GM12873 (cell line): ENCODE measurements around the gene SLC9A2.

Experiments used
- TF ChIP-seq, protein P1 (sequence below): IDR thresholded peaks from 2 replicates; pipeline ENCODE4 v1.5.1; 2012; ENCODE audit warnings: low read depth, mild to moderate bottlenecking, moderate library complexity, low read length, control low read depth; ENCODE audit not compliant: insufficient read depth; ENCODE audit errors: missing control alignments

The SLC9A2 gene

DNA sequence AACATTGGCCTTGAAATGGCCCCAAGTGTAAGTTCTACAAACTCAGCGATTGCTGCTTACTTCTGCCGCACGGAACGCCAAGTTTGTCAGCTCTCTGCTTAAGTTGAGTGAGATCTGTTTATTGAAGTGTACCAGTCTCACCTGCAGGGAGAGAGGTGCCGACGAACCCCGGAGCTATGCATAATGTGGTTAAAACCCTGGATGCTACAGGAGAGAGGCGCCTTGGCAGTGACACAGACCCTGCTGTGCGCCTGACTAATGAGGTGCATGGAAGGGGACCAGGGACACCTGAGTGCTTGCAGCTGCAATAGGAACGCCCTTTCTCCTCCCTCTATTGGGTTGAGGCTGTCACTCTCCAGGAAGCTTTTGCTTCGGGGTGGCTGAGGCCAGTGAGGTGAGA is 979 bp downstream of the SLC9A2 start:
- TF ChIP-seq, protein P1, sequence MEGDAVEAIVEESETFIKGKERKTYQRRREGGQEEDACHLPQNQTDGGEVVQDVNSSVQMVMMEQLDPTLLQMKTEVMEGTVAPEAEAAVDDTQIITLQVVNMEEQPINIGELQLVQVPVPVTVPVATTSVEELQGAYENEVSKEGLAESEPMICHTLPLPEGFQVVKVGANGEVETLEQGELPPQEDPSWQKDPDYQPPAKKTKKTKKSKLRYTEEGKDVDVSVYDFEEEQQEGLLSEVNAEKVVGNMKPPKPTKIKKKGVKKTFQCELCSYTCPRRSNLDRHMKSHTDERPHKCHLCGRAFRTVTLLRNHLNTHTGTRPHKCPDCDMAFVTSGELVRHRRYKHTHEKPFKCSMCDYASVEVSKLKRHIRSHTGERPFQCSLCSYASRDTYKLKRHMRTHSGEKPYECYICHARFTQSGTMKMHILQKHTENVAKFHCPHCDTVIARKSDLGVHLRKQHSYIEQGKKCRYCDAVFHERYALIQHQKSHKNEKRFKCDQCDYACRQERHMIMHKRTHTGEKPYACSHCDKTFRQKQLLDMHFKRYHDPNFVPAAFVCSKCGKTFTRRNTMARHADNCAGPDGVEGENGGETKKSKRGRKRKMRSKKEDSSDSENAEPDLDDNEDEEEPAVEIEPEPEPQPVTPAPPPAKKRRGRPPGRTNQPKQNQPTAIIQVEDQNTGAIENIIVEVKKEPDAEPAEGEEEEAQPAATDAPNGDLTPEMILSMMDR = no peak

DNA sequence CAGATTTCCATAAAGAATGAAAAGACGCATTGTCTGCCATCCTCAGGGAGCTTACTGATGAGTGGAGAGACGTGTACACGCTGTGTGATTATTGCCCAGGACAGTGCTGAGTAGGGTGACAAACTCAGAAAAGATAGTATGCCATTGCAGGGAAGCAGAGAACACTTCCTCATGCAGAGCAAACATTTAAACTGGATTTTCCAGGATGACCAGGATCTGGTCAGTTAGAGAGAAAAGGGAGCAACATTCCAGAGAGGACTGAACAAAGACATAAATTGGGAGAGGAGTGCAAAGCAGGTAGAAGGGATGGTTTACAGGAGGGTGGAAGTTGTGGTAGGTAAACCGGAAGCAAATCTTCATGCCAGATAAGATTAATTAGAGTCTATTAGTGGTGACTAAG is 2.3 kb downstream of the SLC9A2 start:
- TF ChIP-seq, protein P1 = no peak

GRCh38 chr2:102622646-102623045 is 3.3 kb downstream of the SLC9A2 start:
- TF ChIP-seq, protein P1 = no peak

GRCh38 chr2:102630458-102630857 is 11.1 kb downstream of the SLC9A2 start:
- TF ChIP-seq, protein P1 = no peak

- TF ChIP-seq, protein P1 = no peak
These were observed 13.2 kb downstream of the SLC9A2 start for GRCh38 chr2:102632380-102633175.

- TF ChIP-seq, protein P1 = no peak
These were observed 15.5 kb downstream of the SLC9A2 start for GRCh38 chr2:102634831-102635241.

GRCh38 chr2:102635317-102635716 is 16.0 kb downstream of the SLC9A2 start:
- TF ChIP-seq, protein P1 = no peak
